ENCODE results near the gene GALNT6. TPM values are rescaled to one million over a fixed set of nuclear protein-coding genes. Genes with fewer than 3 reads are reported as not detected.

The GALNT6 gene
- total and polyA plus RNA-seq, 7 donors: 0.10 to 2.1 (median 0.40) TPM

DNA sequence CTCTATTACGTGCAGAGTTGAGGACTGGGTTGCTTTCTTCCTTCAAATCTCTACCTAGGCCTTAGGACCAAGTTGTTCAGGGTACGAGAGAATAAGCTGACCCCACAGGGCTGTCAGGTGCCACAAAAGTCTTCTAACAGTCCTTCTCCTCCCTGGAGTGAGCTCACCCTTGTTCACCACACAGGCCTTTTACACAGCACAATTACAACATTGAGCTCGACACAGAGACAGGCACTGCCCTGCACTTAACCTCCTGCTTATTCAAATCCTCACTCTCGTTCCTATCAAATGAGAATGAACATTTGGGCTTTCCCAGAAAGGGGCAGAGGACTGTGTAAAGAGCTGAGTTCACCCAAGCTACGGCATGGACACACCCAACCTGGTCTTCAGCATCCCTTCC, 2.4 kb downstream of the GALNT6 start:
- intact Hi-C loops (cut with DNase I): no loop called here
- ATAC-seq: no peak
- no peak overlapping the region for H3K4me3 ChIP-seq
- no peaks in the 10 kb centered on the region for H3K36me3 ChIP-seq (ENCODE audit: insufficient read depth in 1 of 2, low read depth in 1 of 2)
- no peaks in the 10 kb centered on the region for H3K9me3 ChIP-seq
- DNase-seq: no peak
- peaks cover 0 to 35% (median 10%) of the 10 kb centered on the region in 3 donors for H3K27me3 ChIP-seq (ENCODE audit: insufficient read depth in 3 of 3, low read length in 2 of 3)
- TF ChIP-seq, protein P1, sequence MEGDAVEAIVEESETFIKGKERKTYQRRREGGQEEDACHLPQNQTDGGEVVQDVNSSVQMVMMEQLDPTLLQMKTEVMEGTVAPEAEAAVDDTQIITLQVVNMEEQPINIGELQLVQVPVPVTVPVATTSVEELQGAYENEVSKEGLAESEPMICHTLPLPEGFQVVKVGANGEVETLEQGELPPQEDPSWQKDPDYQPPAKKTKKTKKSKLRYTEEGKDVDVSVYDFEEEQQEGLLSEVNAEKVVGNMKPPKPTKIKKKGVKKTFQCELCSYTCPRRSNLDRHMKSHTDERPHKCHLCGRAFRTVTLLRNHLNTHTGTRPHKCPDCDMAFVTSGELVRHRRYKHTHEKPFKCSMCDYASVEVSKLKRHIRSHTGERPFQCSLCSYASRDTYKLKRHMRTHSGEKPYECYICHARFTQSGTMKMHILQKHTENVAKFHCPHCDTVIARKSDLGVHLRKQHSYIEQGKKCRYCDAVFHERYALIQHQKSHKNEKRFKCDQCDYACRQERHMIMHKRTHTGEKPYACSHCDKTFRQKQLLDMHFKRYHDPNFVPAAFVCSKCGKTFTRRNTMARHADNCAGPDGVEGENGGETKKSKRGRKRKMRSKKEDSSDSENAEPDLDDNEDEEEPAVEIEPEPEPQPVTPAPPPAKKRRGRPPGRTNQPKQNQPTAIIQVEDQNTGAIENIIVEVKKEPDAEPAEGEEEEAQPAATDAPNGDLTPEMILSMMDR (IDR thresholded peaks at IDR 0.05): no peak
- no peak overlapping the region for H3K27ac ChIP-seq
- peaks cover 3% of the 10 kb centered on the region for H3K4me1 ChIP-seq
- 90 to 95% (median 90%) methylated on average over 5 of the region's 5 CpGs for WGBS, 3 donors

DNA sequence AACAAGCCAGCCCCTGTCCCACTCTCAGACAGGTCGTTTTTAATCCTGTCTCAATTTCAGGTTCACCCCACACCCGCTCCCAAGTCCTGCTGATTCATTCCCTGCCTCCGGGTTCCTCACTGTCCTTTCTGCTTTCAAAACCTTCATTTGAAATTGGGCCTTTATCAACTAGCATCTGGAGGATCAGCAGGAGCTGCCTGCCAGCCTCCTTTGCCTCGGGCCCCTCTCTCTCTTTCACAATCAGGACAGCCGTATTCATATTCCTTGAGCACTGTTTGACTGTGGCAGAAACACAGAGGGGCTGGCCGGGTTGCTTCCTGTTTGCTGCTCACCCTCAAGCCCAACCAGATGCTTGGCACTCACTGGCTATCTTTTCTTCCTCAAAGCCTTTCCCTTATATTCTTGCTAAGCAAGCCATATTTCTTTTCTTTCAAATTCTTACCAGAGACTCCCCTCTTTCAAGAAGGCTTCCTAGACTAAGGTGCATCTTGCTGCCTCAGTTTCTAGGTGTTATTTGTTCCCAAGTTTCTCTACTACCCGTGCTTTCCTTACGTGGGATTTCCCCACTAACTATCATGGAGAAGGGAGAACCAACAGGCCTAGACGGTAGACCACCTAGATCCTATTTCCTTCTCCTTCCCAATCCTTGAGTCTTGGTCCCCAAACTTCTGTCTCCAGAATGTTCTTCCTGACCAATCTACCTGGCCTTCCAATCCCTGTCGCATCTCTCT, 3.0 kb downstream of the GALNT6 start:
- no peak for ATAC-seq
- Histone ChIP-seq H3K9me3 (no peaks in the 10 kb centered on the region), H3K36me3 (ENCODE audit: insufficient read depth in 1 of 2, low read depth in 1 of 2) (no peaks in the 10 kb centered on the region), H3K4me1 (peaks cover 3% of the 10 kb centered on the region), H3K4me3 (no peak overlapping the region), H3K27me3 (ENCODE audit: insufficient read depth in 3 of 3, low read length in 2 of 3) (peaks cover 0 to 30% (median 10%) of the 10 kb centered on the region in 3 donors), H3K27ac (no peak overlapping the region)
- 58 to 66% (median 63%) methylated on average over 10 of the region's 10 CpGs for WGBS, 3 donors
- TF ChIP-seq, protein P1 (IDR thresholded peaks at IDR 0.05): no peak
- DNase-seq: no peak
- intact Hi-C loops (cut with DNase I): no loop called here

DNA sequence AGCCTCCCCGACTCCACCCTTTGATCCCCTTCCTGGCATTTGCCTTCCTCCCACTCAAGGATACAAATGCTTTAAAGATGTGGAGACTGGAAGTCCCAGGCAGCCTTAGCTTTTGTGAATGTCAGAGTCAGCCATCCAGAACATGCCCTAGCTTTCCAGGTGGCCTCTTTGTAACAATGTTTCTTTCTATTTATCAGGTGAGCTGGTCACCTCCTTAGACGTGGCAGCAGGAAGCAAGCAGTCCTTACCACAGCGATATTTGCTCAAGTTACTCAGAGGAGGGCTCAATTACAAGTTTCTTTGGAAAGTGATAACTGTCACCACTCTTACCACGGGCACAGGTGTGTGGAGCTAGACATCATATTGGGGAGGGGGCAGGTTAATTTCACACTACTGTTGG, 4.9 kb downstream of the GALNT6 start:
- no peaks in the 10 kb centered on the region for H3K4me1 ChIP-seq
- 65 to 70% (median 70%) methylated on average over 4 of the region's 4 CpGs for WGBS, 3 donors
- no peak overlapping the region for H3K4me3 ChIP-seq
- TF ChIP-seq, protein P1 (IDR thresholded peaks at IDR 0.05): no peak
- no peaks in the 10 kb centered on the region for H3K9me3 ChIP-seq
- no peaks in the 10 kb centered on the region for H3K36me3 ChIP-seq (ENCODE audit: insufficient read depth in 1 of 2, low read depth in 1 of 2)
- no peak overlapping the region for H3K27ac ChIP-seq
- ATAC-seq (no peak), DNase-seq (no peak)
- H3K27me3 ChIP-seq (ENCODE audit: insufficient read depth in 3 of 3, low read length in 2 of 3): peaks cover 0 to 11% (median 4%) of the 10 kb centered on the region in 3 donors
- intact Hi-C loops (cut with DNase I): no loop called here

DNA sequence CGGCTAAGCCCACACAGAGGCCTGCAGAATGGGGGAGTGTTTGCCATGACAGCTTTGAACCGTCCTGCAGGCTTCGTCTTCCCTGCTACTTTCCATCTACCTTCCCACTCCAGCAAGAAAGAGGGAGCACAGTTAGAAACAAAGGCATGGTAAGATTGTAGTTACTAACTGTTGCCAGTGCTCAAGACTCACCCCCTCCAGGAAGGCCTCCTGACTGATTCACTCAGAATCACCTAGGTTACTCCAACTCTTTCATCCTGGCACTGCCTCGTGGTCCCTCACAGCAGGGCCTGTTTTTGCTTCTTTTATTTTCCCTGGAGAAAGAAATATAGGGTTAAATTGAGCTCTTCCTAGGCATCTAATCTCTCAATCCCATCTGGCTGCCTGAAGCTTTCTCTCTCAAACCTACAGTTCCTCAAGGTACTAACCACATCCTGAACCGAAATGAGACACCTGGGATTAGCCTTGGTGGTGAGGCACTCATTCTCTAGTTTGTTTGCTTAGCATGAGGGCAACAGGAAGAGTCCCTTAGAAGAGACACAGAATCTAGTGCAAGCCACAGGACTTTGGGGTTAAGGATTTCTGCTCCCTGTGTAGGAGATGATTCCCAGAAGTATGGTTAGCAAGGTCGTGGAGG, 7.8 kb downstream of the GALNT6 start:
- H3K4me3 ChIP-seq: no peak overlapping the region
- TF ChIP-seq, protein P1 (IDR thresholded peaks at IDR 0.05): no peak
- intact Hi-C loops (cut with DNase I): no loop called here
- 64 to 70% (median 65%) methylated on average over 6 of the region's 6 CpGs for WGBS, 3 donors
- no peaks in the 10 kb centered on the region for H3K36me3 ChIP-seq (ENCODE audit: insufficient read depth in 1 of 2, low read depth in 1 of 2)
- H3K9me3 ChIP-seq: no peaks in the 10 kb centered on the region
- no peak overlapping the region for H3K27ac ChIP-seq
- no peaks in the 10 kb centered on the region for H3K4me1 ChIP-seq
- no peaks in the 10 kb centered on the region for H3K27me3 ChIP-seq (ENCODE audit: insufficient read depth in 3 of 3, low read length in 2 of 3)
- DNase-seq (no peak), ATAC-seq (no peak)
